Measurements from ENCODE around the gene IL2RA. TPM values are rescaled to one million over a fixed set of nuclear protein-coding genes. Genes with fewer than 3 reads are reported as not detected.

IL2RA gene
- total and polyA plus RNA-seq, 9 of the 15 experiments (the other 6 are each of a cell fraction or from before 2014, with no cell fraction given) = 0.95 TPM; not detected in 8

DNA sequence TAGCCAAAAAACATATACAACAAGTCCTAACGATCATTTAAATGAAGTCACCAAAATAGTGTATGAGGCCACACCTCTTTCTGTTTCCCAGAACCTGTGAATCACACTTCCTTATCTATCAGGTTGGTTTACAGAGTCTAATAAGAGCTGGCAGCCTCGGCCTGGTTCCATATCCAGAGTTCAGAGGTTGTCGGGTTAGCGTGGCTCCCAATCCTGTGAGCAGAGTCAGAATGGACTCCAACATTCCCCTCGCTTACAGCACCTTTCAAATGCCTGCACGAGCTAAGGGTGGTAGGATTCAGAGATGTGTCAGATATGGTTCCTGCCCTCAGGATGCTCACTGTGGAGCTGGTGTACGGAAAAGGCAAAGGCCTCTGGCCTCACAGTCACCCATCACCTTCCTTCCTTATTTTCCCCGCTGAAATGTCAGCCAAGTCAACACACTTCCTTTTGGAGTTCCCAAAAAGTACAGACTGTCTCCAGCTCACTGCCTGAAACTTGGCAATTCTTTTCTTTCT, 90.8 kb downstream of the IL2RA start (continued):
- TF ChIP-seq HDAC8 (tag; IDR thresholded peaks at IDR 0.05) (no peak), MEIS2 (IDR thresholded peaks at IDR 0.05; ENCODE audit: partially characterized antibody) (peak; percentile 18), ZEB2 (IDR thresholded peaks at IDR 0.05) (peak; percentile 72; the same call in 1 of the 2 replicates), E2F4 (CRISPR knock-in tag; IDR thresholded peaks at IDR 0.05; ENCODE audit: low read depth) (no peak), TCF3 (CRISPR knock-in tag; IDR thresholded peaks at IDR 0.05) (0 out of 2 replicates have a peak, but pooled peaks have one; percentile 31), ZNF695 (CRISPR knock-in tag; IDR thresholded peaks at IDR 0.05) (no peak), RBM17 (IDR thresholded peaks at IDR 0.05; ENCODE audit: borderline replicate concordance, low read depth, low read length) (no peak), HNRNPH1 (optimal IDR thresholded peaks at IDR 0.05; ENCODE audit: low read depth, low read length) (no peak), MECOM (CRISPR knock-in tag; IDR thresholded peaks at IDR 0.05) (0 out of 2 replicates have a peak, but pooled peaks have one; percentile 15), SRSF1 (IDR thresholded peaks at IDR 0.05; ENCODE audit: low read depth, low read length) (no peak), SP1 (CRISPR knock-in tag; IDR thresholded peaks at IDR 0.05) (peak; percentile 27; the same call in 1 of the 2 replicates), NEUROD1 (IDR thresholded peaks at IDR 0.05; ENCODE audit: borderline replicate concordance, low read depth, low read length, partially characterized antibody) (peak; percentile 10), SMARCE1 (IDR thresholded peaks at IDR 0.05) (peak; percentile 86), NR2C2 (CRISPR knock-in tag; IDR thresholded peaks at IDR 0.05) (0 out of 2 replicates have a peak, but pooled peaks have one; percentile 81), NR2C2 (tag; IDR thresholded peaks at IDR 0.05) (peak; percentile 95)
- TF ChIP-seq, protein P1, sequence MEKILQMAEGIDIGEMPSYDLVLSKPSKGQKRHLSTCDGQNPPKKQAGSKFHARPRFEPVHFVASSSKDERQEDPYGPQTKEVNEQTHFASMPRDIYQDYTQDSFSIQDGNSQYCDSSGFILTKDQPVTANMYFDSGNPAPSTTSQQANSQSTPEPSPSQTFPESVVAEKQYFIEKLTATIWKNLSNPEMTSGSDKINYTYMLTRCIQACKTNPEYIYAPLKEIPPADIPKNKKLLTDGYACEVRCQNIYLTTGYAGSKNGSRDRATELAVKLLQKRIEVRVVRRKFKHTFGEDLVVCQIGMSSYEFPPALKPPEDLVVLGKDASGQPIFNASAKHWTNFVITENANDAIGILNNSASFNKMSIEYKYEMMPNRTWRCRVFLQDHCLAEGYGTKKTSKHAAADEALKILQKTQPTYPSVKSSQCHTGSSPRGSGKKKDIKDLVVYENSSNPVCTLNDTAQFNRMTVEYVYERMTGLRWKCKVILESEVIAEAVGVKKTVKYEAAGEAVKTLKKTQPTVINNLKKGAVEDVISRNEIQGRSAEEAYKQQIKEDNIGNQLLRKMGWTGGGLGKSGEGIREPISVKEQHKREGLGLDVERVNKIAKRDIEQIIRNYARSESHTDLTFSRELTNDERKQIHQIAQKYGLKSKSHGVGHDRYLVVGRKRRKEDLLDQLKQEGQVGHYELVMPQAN (IDR thresholded peaks at IDR 0.05; ENCODE audit: borderline replicate concordance) = no peak
